Fibroblast of the conjunctiva (primary cell): ENCODE data around the gene ELMO1.

Experiments used
- DNase-seq: peaks from one replicate; pipeline ENCODE4 v3.0.0-alpha.2; 2010; ENCODE audit warnings: low read depth

Gene ELMO1

GRCh38 chr7:37408291-37409228, 40.1 kb downstream of the ELMO1 start:
- DNase-seq, result no peak

DNA sequence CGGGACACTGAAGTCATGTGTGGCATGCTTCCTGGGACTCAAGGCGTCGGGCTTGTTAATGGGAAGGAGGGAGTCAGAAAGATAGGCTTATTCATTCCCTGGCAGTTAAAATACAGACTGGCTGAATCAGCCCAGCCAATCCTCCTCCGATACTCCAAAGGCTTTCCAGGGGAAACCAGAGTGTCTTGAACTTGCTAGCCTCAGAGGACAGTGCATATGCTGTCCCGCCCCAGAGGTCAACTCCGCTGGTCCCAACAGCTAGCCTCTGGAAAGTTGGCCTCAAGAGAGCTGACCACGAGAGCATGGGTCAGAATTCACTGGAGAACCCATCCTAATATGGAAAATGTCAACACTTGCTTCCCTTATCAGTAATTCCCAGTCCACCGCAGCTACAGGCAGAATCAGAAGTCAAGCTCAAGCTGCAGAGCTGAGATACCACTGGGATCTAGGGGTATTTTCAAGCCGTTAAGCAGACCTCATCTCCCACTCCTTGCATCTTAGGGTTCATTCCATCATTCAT, 43.0 kb downstream of the ELMO1 start:
- DNase-seq, result no peak

DNA sequence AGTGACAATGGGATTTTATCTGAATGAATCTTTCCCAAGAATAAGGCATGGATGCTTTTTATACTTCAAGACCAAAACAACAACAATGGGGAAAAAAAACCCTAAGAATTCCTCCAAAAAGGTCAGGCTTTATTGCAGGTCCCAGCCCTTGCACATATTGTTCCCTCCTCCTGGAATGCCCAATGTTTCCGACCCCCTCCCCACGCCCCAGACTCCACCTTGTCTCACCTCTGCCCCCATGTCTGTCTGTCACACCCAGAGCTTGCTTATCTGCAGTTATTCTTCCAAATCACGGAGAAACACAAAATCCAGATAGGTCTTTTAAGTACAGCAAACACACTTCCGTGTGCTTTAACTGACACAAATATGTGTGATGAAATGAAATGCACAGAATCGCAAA, 43.5 kb downstream of the ELMO1 start:
- DNase-seq, result no peak

DNA sequence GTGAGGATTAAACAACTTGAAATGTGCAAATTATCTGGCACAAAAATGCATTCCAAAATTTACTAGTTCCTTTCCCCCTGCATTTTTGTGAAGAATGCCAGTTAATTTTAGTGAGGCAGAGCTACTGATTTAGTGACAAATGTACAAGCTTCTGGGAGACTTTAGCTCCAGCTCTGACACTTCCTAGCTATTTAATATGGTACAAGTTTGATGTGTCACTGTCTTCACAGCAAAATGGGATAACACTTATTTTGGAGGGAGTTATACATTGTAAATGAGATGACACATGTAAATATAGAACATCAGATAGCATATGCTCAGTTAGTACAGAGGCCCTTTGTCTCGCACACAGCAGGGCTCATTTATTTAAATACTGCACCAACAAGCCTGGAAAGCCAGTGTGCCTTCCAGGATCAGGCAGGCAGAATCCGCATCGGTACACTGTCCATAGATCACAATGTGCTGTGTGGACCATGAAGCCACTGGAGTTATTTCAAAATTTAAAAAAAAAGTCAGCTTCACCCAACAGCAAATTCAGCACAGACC, 48.7 kb downstream of the ELMO1 start:
- DNase-seq, result no peak

DNA sequence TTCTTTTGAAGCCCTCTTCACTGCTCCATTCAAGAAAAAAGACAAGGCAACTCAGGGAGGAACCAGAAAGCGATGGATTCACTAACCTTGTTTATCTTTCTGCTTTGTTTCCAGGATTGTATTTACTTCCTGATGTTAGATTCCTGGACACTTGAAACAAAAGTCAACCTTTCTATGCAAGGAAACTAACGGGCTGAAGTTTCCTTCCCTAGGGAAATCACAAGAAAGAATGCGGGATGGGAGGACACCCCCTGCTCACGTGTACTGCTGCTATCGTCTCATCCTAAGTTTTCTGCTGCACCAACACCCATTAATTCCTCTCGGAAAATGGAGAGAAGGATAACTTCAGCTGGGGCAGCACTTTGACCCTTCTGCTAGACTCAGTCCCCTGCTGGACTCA, 50.3 kb downstream of the ELMO1 start:
- no peak for DNase-seq

GRCh38 chr7:37395618-37396259, 52.9 kb downstream of the ELMO1 start:
- no peak for DNase-seq

DNA sequence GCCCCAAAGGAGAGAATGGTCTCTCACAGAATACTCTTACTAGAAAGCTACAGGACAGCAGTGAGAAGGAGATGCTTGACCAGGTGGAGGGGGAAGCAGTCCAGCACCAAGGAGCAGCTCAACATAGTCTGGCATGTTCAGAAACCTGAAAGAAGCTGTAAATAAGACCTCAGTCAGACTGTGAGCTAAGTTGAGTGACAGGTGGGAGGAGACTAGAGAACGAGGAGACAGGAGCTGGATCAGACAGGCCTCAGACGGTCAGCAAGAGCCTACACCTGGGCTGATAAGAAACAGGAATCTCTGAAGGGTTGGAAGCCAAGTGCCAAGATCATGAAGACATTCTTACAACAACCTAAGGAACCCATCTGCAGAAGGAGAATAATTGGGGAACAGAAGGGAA, 54.5 kb downstream of the ELMO1 start:
- no peak for DNase-seq

DNA sequence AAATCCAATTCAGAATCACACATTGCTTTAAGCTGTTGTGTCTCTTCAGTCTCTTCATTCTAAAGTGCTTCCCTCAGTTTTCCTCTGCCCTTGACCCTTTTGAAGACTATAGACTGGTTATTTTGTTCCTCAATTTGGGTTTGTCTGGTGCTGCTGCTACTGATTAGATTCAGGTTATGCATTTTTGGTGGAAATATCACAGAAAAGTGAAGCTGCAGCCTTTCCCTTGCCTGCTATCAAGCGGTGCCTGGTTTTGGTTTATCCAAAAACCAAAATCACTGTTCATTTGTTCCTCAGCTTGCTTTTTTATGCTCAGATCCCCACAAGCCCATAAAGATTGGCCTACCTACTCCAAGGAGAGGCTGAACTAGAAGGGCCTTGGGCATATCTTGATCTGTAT, 55.2 kb downstream of the ELMO1 start:
- DNase-seq, result no peak

GRCh38 chr7:37392673-37393017, 56.0 kb downstream of the ELMO1 start:
- no peak for DNase-seq

GRCh38 chr7:37391791-37392672, 56.6 kb downstream of the ELMO1 start:
- DNase-seq, result no peak

DNA sequence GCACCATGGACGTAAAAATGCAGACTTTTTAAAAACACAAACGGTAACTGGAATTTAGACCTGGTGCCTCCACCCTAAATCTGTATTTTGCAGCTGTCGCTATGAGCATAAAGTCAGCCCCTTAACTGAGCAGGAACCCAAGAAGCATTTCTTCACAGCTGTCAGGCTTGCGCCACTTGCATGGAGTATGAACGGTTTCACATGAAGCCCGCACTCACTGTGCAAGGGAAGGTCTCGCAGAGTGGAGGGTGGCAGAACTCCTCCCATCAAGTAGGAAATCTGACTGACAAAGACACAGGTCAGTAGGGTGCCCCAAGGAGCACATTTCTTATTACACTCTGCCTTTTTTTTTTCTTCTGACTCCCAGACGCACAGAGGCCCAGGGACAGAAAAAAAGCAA, 58.5 kb downstream of the ELMO1 start:
- no peak for DNase-seq

- DNase-seq, result no peak
Observed at GRCh38 chr7:37388811-37389210, 59.9 kb downstream of the ELMO1 start.

DNA sequence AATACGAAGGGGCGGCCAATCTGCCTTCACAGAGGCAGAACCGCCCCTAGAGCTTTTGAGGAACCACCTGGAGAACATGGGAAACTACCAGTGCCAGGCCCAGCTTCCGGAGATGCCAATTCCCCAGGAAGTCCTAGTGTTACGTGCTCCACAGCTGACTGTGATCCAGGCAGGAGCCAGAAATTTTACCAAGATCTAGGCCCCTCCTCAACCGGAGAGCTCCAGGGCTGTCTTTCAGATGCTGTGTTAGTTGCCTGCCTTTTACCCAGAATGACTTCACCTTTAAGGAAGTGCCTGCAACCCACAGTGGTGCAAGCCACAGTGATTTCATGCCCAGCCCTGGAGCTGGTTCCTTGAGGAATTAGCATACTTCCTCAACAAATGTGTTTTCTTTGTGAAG, 62.9 kb downstream of the ELMO1 start:
- DNase-seq, result no peak

DNA sequence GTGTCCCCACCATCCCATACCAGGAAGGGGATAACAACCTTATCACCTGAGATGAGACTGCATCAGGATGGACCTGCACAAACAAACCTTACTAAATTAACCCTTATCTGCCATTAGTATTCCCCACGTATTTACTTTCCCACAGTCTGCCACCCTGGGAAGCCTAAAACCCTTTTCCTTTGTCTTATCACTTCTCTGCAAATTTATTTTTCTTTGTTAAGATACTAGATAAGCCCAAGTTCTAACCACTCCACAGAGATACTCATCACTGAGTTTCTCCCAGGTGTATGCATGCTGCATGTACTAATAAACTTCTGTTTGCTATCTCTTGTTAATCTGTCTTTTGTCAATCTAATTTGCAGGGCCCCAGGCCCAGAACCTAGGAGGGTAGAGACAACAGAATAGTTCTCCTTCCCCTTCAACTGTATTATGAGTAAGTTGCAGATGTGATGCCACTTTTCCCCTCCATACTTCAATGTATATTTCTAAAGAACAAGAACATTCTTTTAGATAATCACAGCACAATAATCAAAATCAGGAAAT, 66.0 kb downstream of the ELMO1 start:
- DNase-seq, result no peak

DNA sequence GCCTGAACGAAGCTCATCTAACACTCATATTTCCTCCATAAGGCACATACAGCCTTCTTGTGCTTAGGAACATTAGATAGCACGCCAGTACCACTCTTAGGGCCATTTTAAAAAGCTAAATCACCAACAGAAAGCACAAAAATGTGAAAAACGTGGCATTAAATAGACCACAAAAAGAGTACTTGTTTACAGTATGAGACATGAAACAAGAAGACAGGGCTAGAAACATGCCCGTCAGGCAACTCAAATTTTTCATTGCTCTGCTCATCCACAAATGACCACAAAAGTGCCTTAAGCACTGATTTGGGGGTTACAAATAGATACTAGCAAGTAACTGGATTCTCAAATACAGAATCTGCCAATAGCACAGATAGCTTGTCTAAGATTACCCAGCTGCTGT, 67.8 kb downstream of the ELMO1 start:
- no peak for DNase-seq

- no peak for DNase-seq
Observed at GRCh38 chr7:37379546-37380277, 69.0 kb downstream of the ELMO1 start.

- DNase-seq, result no peak
Observed at GRCh38 chr7:37377231-37377630, 71.4 kb downstream of the ELMO1 start.

- no peak for DNase-seq
Observed at GRCh38 chr7:37376386-37376785, 72.3 kb downstream of the ELMO1 start.

DNA sequence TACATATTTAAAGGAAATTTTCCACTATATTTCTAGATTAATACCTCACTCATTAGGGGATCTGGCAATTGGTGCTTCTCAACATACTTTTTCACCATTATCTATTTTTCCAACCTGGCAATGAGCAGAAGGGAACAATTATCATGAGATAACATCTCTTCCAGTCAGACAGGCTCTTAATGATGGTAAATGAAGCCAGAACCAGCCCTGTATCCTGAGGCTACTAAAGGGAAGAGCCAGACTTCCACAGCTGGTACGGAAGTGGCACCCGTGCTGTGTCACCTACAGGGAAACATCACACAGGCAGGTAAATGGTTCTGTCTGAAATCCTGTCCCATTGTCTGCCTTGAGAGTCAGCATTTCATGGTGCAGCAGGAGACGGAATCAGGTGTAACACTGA, 75.9 kb downstream of the ELMO1 start:
- DNase-seq, result no peak

DNA sequence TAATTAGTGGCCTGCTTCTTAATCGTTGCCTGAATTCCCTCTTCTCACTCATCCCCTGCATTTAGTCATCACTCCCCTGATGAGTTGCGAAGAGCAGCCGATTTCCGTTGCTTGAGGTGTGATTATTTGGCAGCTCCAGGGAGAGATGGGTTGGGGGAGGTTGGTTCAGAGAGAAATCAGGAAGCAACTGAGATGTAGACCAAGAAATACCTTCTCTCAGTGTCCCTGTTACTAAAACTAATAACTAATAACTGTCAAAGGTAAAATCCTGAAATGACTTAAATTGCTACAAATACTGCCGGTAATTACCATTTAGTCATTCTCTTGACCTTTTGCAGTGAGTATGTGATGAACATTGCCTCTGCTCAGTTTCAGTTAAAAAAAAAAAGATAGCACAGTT, 76.9 kb downstream of the ELMO1 start:
- DNase-seq, result no peak

DNA sequence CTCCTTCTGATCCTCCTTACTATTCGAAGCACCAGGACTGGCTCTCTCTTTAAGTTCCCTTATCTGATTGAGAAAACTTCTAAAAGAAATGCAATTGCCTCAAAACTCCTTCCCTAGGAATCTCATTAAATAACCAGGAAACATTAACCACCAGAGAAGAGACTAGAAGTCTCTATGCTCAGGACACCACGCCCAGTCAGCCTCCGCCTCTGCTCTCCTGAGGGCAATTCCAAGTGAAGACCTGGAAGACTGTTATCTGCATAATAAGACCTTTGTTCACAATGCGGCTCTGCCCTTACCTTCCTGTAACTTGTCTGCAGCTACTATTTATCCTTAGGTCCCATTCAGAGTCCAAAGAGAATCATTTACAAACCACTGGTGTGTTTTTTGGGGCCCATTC, 78.8 kb downstream of the ELMO1 start:
- no peak for DNase-seq
